Testis (tissue), 2 donors: Measurements from ENCODE around the gene CLIC3.

ENCODE experiments used
- POLR2A ChIP-seq: fragments of 450-650 bp; IDR thresholded peaks from one replicate; pipeline ENCODE4 v1.6.1; 2017; ENCODE audit warnings: antibody characterized with exemption, mild to moderate bottlenecking, moderate library complexity
- TF ChIP-seq, protein P1 (sequence below), 3 experiments: fragments of 450-650 bp in 2 of 3; fragments of 200-600 bp in 1 of 3; sonication (generic) in 1 of 3; IDR thresholded peaks; one replicate each; pipeline ENCODE4 v1.5.1; 2016 to 2019; ENCODE audit warnings: antibody characterized with exemption in 3 of 3, mild to moderate bottlenecking in 2 of 3, moderate library complexity in 1 of 3

DNA sequence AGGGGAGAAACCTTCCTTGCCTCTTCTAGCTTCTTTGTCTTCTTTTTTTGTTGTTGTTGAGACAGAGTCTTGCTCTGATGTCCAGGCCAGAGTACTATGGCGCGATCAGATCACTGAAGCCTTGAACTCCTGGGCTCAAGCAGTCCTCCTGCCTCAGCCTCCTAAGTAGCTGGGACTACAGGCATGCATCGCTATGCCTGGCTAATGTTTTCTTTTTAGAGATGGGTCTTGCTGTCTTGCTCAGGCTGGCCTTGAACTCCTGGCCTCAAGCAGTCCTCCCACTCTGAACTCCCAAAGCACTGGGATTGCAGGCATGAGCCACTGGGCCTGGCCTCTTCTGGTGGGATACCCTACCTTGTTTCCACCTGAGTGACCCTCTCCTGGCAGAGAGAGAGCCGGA, 7.5 kb downstream of the CLIC3 start:
- TF ChIP-seq, protein P1, sequence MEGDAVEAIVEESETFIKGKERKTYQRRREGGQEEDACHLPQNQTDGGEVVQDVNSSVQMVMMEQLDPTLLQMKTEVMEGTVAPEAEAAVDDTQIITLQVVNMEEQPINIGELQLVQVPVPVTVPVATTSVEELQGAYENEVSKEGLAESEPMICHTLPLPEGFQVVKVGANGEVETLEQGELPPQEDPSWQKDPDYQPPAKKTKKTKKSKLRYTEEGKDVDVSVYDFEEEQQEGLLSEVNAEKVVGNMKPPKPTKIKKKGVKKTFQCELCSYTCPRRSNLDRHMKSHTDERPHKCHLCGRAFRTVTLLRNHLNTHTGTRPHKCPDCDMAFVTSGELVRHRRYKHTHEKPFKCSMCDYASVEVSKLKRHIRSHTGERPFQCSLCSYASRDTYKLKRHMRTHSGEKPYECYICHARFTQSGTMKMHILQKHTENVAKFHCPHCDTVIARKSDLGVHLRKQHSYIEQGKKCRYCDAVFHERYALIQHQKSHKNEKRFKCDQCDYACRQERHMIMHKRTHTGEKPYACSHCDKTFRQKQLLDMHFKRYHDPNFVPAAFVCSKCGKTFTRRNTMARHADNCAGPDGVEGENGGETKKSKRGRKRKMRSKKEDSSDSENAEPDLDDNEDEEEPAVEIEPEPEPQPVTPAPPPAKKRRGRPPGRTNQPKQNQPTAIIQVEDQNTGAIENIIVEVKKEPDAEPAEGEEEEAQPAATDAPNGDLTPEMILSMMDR (IDR thresholded peaks at IDR 0.05) = no peak
- TF ChIP-seq POLR2A = no peak
